ENCODE measurements around the gene PTPN7. TPM values are rescaled to one million over a fixed set of nuclear protein-coding genes. Genes with fewer than 3 reads are reported as not detected.

PTPN7 gene
- total and polyA plus RNA-seq, 2 of the 13 experiments (the other 11 are each of a cell fraction or from before 2014, with no cell fraction given): not detected

- TF ChIP-seq ZNF672 (CRISPR knock-in tag; IDR thresholded peaks at IDR 0.05): no peak
- no peak for TF ChIP-seq ATF4 (CRISPR knock-in tag; IDR thresholded peaks at IDR 0.05)
- TF ChIP-seq ZNF10 (CRISPR knock-in tag; IDR thresholded peaks at IDR 0.05; ENCODE audit: borderline replicate concordance, low read depth): no peak
- TF ChIP-seq ZNF232 (CRISPR knock-in tag; IDR thresholded peaks at IDR 0.05; ENCODE audit: borderline replicate concordance): 0 out of 2 replicates have a peak, but pooled peaks have one; percentile 24
- no peak for TF ChIP-seq ZNF296 (CRISPR knock-in tag; conservative IDR thresholded peaks at IDR 0.05)
- TF ChIP-seq MTF2 (CRISPR knock-in tag; IDR thresholded peaks at IDR 0.05; ENCODE audit: borderline replicate concordance): 0 out of 2 replicates have a peak, but pooled peaks have one; percentile 62
- TF ChIP-seq BRCA1 (CRISPR knock-in tag; IDR thresholded peaks at IDR 0.05): 0 out of 2 replicates have a peak, but pooled peaks have one; percentile 31
- peak; percentile 56; the same call in 1 of the 2 replicates for TF ChIP-seq SMAD9 (CRISPR knock-in tag; IDR thresholded peaks at IDR 0.05)
- TF ChIP-seq FUBP1 (CRISPR knock-in tag; IDR thresholded peaks at IDR 0.05; ENCODE audit: borderline replicate concordance): 0 out of 2 replicates have a peak, but pooled peaks have one; percentile 61
- 0 out of 2 replicates have a peak, but pooled peaks have one; percentile 73 for TF ChIP-seq ZNF136 (CRISPR knock-in tag; IDR thresholded peaks at IDR 0.05; ENCODE audit: low read depth)
- peak; percentile 24 for TF ChIP-seq ZEB1 (IDR thresholded peaks at IDR 0.05; ENCODE audit: insufficient replicate concordance, low read depth)
- no peak for TF ChIP-seq MLX (CRISPR knock-in tag; IDR thresholded peaks at IDR 0.05)
- TF ChIP-seq ZNF652 (CRISPR knock-in tag; IDR thresholded peaks at IDR 0.05; ENCODE audit: borderline replicate concordance, low read depth): no peak
- no peak for TF ChIP-seq HMG20A (CRISPR knock-in tag; IDR thresholded peaks at IDR 0.05; ENCODE audit: borderline replicate concordance)
- no peak for TF ChIP-seq PRMT3 (CRISPR knock-in tag; IDR thresholded peaks at IDR 0.05; ENCODE audit: borderline replicate concordance, low read depth)
- TF ChIP-seq ZBTB37 (CRISPR knock-in tag; IDR thresholded peaks at IDR 0.05): no peak
- no peak for TF ChIP-seq CENPX (CRISPR knock-in tag; IDR thresholded peaks at IDR 0.05)
- TF ChIP-seq ZNF782 (CRISPR knock-in tag; IDR thresholded peaks at IDR 0.05; ENCODE audit: borderline replicate concordance): 0 out of 2 replicates have a peak, but pooled peaks have one; percentile 31
- no peak for TF ChIP-seq SKI (IDR thresholded peaks at IDR 0.05; ENCODE audit: partially characterized antibody)
- TF ChIP-seq SMARCE1 (IDR thresholded peaks at IDR 0.05; ENCODE audit: borderline replicate concordance): no peak
- TF ChIP-seq TAF15 (IDR thresholded peaks at IDR 0.05; ENCODE audit: low read depth, low read length, poor library complexity, severe bottlenecking): no peak
- no peak for TF ChIP-seq CBX2 (IDR thresholded peaks at IDR 0.05; ENCODE audit: low read depth, low read length)
- TF ChIP-seq CBX2 (CRISPR knock-in tag; IDR thresholded peaks at IDR 0.05; ENCODE audit: low read depth): no peak
- no peak for TF ChIP-seq ZNF331 (CRISPR knock-in tag; IDR thresholded peaks at IDR 0.05)
- TF ChIP-seq SMYD3 (CRISPR knock-in tag; IDR thresholded peaks at IDR 0.05): no peak
- TF ChIP-seq FOSL2 (CRISPR knock-in tag; IDR thresholded peaks at IDR 0.05): no peak
Observed at GRCh38 chr1:202189001-202189790, 28.8 kb upstream of the PTPN7 start (continued).
